GM19043 (cell line): Measurements from ENCODE around the gene SLC5A3.

Experiments used
- ATAC-seq: cut with Tn5 transposase; IDR thresholded peaks from one replicate; pipeline ENCODE4 v1.9.1; 2021; ENCODE audit warnings: low read depth; ENCODE audit not compliant: unreplicated experiment

The SLC5A3 gene

GRCh38 chr21:34094949-34095348 lies 21.6 kb downstream of the SLC5A3 start:
- ATAC-seq: no peak

GRCh38 chr21:34097442-34097841 lies 24.1 kb downstream of the SLC5A3 start:
- no peak for ATAC-seq

- ATAC-seq: no peak
Observed at GRCh38 chr21:34100337-34100736, 27.0 kb downstream of the SLC5A3 start.

DNA sequence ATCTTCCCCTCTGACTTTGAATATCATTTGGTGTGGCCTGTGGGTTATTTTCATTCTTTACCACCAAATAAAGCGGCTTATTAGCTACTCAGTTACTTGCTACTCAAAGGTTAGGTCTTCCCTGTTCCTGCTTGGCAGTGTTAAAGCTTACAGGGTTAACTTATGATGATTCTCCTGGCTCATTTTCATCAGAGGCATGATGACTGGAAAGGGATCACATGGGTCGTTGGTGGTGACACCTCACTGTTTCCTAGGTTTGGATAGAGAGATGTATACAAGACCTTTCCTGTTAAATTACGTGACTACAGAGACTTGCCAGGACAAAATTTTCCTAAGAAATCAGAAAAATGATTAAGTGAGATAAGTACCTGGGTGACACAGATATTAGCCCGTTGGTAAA lies 27.4 kb downstream of the SLC5A3 start:
- ATAC-seq: no peak

DNA sequence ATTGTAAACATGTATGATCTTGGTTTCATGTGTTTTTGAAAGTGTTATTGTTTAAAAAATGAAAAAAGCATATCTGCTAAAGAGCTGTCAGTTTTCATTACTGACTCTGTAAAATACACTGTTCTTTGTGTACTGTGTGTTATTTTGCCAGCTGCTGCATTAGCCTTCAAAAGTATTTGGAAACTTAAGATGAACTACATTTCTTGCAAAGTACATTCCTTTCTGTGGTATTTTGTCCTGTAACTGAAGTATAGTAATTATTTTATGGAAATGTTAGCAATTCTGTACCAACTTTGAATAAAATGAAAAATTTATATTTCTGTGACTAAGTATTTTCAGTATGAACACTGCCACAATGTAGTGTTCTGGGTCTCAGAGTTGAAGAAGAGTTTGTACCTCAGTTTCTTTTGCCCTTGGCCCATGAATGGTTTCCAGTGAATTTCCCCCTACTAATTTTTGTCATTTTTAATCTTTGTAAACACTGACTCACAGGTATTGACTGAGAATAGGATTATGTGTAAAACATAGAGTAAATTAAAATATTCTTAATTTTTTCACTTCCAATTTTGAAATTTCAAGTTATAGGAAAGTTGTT lies 32.7 kb downstream of the SLC5A3 start:
- no peak for ATAC-seq

DNA sequence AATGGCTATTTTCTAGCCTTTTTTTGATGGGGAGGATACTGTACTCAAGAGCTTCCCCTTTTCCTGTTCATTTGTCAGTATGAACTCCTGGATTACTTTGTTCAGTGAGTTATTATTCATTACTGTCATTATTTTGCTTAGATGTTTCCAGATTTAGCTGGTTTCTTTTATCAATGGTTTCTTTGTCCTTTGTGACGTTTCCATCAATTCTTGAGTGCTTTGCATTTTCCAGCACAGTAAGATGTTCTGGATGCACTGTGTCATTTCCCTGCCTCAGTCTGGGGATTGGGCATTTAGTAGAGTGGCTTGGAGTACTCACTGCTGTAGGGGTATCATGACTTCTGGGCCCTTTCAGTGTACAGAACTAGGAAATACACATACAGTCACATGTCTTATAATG lies 34.2 kb downstream of the SLC5A3 start:
- no peak for ATAC-seq

- ATAC-seq: no peak
Observed at GRCh38 chr21:34109075-34109474, 35.7 kb downstream of the SLC5A3 start.

GRCh38 chr21:34110594-34111202 lies 37.3 kb downstream of the SLC5A3 start:
- no peak for ATAC-seq

- ATAC-seq: no peak
Observed at GRCh38 chr21:34112316-34113033, 39.1 kb downstream of the SLC5A3 start.

DNA sequence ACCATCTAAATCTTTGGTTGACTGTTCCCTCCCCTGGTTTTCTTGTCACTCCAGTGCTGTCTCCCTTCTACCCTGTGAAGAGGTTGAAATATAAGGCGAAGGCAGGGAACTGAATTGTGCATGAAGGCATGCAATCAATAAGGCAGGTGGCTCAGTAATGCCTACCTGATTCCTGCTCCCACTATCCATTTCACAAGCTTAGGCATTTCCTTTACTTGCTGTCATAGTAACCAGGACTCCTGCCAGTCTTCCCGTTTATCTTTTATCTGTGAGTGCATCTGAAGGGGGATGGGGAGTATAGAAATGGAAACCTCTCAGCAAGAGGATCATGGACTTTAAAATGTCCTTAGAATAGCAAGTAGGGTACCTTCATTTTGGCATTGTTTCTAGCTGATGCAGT lies 40.5 kb downstream of the SLC5A3 start:
- ATAC-seq: no peak

GRCh38 chr21:34115160-34115559 lies 41.8 kb downstream of the SLC5A3 start:
- ATAC-seq: no peak

DNA sequence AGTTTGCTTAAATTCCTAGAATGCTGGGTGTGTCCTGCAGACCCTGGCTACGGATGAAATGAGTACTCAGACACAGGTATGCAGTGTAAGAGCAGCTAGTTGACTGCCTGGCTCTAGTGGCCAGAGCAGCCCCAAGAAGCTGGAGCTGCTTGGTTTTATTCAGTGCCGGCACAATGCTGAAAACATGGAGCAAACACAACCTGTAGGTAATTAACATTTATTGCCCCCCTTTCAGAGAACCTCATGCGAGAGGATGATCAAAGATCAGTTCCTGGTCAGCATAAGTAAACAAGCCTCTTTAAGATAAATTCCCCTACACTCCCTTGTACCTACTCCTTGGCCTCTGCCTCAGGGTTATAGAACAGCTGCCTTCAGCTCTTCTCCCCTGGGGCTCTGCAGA lies 43.2 kb downstream of the SLC5A3 start:
- ATAC-seq: no peak

DNA sequence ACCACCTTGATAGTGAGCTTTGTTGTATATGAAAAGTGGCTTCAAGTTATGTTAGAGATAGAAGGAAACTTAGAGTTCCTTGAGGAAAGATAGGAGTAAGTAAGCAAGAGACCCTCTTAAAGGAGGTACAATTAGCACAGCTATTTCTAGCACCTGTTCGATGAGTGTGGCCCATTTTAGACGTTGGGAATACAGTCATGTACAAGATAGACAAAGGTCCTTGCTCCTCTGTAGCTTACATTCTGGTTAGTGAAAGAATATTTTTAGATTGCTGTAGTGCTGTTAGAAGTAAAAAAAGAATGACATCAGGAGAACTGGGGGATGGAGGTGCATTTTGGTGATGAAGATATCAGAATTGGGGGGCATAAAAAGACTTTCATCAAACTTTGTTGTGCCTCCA lies 47.5 kb downstream of the SLC5A3 start:
- ATAC-seq: no peak

- ATAC-seq: no peak
Observed at GRCh38 chr21:34122047-34122446, 48.7 kb downstream of the SLC5A3 start.
